ENCODE measurements around the gene UBE2M. TPM values are rescaled to one million over a fixed set of nuclear protein-coding genes. Genes with fewer than 3 reads are reported as not detected.
"Not testable (repeated sequence)": the region's sequence is repeated elsewhere in the genome, so short reads cannot be mapped to it uniquely, and the experiment has no call there.

UBE2M gene
- total RNA-seq, 4 donors from 2014 or later = 19.4 to 26.2 (median 23.3) TPM

DNA sequence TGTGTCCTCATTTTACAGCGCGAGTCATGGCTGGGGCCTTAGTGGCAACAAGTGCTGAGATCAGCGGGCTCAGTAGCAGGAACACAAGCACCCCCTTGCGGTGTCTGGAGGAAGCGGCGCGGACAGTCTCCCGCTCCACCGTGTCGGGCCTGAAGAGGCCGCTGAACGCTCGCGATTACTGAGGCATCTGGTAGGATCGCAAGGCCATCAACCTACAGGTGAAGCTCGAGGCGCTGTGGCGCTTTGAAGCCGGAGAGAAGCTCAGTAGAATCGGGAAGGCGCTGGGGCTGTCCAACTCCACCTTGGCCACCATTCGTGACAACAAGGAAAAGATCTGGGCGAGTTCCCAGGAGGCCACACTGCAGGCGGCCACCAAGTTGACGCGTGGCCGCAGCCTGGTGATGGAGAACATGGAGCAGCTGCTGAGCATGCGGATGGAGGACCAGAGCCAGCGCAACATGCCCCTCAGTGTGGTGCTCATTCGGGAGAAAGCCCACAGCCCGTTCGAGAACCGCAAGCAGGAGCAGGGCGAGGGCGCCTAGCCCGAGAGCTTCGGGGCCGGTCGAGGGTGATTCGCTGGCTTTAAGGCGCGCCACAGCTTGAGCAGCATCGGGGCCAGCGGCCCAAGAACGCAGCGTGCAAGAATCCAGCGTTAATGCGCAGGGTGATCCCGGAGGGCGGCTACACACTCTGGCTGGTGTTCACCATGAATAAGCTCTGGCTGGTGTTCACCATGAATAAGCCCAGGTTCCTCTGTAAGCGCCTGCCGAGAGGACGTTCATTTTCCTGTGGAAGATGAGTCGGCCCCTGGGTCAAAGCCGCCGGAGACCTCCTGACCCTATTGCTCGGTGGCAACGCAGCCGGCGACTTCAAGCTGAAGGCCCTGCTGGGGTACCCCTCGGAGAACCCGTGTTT is 23.1 kb upstream of the UBE2M start:
- TF ChIP-seq, protein P1, sequence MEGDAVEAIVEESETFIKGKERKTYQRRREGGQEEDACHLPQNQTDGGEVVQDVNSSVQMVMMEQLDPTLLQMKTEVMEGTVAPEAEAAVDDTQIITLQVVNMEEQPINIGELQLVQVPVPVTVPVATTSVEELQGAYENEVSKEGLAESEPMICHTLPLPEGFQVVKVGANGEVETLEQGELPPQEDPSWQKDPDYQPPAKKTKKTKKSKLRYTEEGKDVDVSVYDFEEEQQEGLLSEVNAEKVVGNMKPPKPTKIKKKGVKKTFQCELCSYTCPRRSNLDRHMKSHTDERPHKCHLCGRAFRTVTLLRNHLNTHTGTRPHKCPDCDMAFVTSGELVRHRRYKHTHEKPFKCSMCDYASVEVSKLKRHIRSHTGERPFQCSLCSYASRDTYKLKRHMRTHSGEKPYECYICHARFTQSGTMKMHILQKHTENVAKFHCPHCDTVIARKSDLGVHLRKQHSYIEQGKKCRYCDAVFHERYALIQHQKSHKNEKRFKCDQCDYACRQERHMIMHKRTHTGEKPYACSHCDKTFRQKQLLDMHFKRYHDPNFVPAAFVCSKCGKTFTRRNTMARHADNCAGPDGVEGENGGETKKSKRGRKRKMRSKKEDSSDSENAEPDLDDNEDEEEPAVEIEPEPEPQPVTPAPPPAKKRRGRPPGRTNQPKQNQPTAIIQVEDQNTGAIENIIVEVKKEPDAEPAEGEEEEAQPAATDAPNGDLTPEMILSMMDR (IDR thresholded peaks at IDR 0.05) = peak in 1 of 3 donors; percentile 83
- peak; percentile 80 for ATAC-seq (ENCODE audit: low FRiP score)

DNA sequence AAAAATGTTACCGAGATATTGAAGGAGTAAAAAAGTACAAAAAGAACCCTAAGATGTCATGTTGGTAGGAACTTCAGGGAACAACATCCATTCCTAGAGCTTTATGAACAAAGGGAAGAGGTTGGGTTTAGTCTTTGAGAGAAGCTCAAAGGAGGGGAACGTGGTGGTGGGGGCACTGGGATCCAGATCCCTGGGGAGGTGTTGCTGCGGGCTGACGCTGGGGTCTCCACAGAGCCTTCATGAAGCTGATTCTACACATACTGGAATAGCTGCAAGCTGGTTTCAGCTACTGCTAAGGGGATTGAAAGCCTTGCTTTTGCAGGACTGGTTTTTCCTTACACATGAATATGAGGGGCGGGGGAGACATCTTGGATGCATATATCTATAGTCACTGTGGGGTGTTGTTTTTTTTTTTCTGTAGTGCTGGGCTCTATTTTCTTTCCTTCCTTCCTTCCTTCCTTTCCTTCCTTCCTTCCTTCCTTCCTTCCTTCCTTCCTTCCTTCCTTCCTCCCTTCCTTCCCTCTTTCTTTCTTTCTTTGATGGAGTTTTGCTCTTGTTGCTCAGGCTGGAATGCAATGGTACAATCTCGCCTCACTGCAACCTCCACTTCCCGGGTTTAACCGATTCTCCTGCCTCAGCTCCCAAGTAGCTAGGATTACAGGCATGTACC is 21.2 kb upstream of the UBE2M start:
- ATAC-seq (ENCODE audit: low FRiP score) (no peak), DNase-seq (ENCODE audit: low spot score) (no peak)
- TF ChIP-seq, protein P1 (IDR thresholded peaks at IDR 0.05) = no peak

More for the DNA sequence above, 23.1 kb upstream of the UBE2M start:
- peak; percentile 73 for DNase-seq (ENCODE audit: low spot score)

DNA sequence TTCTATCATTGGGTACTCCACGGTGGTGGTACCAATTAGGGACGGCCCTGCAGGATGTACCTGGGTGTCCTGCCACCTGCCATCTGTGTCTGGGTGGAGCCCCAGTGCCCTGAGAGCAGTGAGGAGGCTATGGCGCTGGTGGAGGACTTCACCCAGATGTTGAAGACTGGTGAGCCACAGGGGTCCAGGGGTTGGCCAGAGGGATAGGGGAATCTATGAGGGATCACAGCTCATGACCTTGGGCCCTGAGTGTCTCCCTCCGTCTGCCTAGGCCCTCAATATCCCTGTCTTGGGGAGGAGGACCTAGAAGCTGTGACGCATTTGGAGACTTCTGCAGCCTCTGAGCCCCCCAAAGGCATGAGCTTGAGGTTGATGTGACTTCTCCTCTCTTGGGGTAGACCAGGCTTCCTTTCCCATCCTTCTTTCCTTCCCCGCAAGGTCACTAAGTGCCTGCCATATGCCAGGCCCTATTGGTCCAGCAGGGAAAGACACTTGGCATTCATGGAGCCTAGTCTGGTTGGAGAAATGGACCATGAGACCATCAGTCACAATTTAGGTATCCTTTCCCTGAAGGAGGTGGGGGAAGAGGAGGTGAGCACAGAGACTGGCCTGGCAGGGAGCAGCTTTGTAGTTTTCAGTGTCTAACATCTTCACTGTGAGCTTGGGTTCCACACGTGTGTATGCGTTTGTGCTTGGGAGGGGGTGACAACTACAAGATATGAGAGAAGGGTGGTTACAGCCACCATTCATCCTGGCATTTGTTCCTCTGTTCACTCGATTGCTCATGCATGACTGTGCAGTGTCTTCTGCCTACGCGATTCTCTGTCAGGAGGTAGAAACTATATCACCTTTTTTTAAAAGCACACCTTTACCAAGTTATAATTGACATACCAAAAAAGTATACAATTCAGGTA is 19.9 kb upstream of the UBE2M start:
- TF ChIP-seq, protein P1 (IDR thresholded peaks at IDR 0.05) = no peak
- DNase-seq (ENCODE audit: low spot score) (no peak), ATAC-seq (ENCODE audit: low FRiP score) (no peak)

DNA sequence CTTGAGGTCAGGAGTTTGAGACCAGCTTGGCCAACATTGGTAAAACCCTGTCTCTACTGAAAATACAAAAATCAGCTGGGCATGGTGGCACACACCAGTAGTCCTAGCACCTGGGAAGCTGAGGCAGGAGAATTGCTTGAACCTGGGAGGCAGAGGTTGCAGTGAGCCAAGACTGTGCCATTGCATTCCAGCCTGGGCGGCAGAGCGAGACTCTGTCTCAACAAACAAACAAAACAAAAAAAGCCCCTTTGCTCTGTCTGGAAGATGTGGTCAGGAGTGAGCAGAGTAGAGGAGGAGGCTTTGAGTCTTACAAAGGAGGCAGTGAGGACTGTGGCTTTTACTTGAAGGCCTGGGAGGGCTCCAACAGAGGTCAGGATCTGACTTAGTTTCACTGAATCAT is 19.2 kb upstream of the UBE2M start:
- not testable (repeated sequence) for DNase-seq (ENCODE audit: low spot score); ATAC-seq (ENCODE audit: low FRiP score)

DNA sequence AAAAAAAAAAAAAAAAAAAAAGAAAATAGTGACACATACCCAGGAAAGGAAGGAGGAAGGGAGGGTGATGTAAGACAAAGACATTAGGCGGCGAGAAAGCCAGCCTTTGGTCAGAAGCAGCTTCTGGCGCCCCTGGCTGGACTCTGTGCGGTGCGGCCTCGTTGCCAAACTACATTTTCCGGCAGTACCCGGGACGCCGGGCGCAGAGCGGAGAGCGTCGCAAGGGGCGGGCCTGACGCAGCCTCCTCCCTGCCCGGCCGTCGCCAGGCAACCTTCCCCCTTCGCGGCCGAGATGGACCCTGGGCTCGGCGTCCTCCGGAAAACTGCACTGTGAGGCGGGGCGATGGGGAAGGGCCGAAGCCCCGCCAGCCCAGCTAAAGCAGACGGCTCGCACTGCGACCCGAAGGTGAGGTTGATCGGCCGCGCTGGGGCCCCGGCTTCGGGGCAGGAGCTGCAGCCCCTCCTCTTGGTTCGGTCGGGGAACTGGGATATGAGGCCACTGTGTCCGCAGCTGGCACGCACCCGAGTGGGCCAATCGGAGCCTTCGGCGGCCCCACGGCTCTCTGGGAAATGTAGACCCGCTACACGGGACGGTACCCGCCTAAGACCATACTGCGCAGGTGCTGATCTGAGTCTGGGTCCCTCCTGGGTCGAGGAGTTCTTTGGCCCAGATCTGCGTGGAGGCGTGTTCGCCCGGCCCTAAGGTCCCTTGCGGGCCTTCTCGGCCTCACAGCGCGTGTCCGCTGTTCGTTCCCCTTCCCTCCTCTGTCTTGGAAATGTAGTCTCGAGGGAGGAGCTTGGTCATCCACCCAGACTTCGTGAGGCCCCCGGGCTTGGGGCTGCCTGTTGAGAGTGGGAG is 17.0 kb upstream of the UBE2M start:
- TF ChIP-seq, protein P1 (IDR thresholded peaks at IDR 0.05) = no peak
- DNase-seq (ENCODE audit: low spot score) (peak; percentile 59), ATAC-seq (ENCODE audit: low FRiP score) (peak; percentile 74)

DNA sequence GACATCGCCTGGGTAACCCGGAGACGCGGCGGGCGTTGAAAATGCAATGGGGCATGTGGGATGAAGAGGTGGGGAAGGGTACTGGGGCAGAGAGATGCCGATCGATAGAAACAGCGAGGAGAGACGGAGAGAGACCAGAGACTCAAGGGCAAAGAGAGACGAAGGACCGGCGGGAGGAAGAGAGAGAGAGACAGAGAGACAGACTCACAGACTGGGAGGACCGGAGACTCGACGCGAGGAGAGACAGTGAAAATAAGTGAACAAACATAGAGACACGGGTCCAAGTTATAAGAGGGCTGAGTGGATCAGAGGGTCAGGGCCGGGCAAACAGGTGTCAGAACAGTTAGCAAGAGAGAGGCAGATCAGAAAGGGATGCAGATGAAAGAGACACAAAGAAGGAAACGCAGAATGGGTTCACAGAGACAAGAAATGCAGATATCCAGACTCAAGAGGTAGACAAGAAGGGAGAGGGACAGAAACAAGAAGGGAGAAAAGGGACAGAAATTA is 15.3 kb upstream of the UBE2M start:
- ATAC-seq (ENCODE audit: low FRiP score) = no peak
- TF ChIP-seq, protein P1 (IDR thresholded peaks at IDR 0.05) = no peak

More for the DNA sequence above, 15.3 kb upstream of the UBE2M start:
- DNase-seq (ENCODE audit: low spot score) = no peak
